Hepatocyte (in vitro differentiated cells): ENCODE data around the gene PDGFA.

Experiments used
- CTCF ChIP-seq: fragments of 200-600 bp; sonication (generic); IDR thresholded peaks from 2 replicates; pipeline ENCODE4 v1.5.1; 2016; ENCODE audit warnings: antibody characterized with exemption, mild to moderate bottlenecking; ENCODE audit not compliant: poor library complexity
- EZH2 ChIP-seq: fragments of 200-600 bp; sonication (generic); IDR thresholded peaks from 2 replicates; pipeline ENCODE4 v1.6.1; 2016; ENCODE audit warnings: antibody characterized with exemption, mild to moderate bottlenecking, borderline replicate concordance
- EZH2phosphoT487 ChIP-seq: fragments of 200-600 bp; sonication (generic); IDR thresholded peaks from one replicate; pipeline ENCODE4 v1.6.1; 2018; ENCODE audit warnings: antibody characterized with exemption, mild to moderate bottlenecking, low read depth, moderate library complexity; ENCODE audit not compliant: unreplicated experiment, severe bottlenecking

GRCh38 chr7:475951-476441 is 43.6 kb downstream of the PDGFA start:
- TF ChIP-seq CTCF (no peak), EZH2 (no peak), EZH2phosphoT487 (no peak)
